ENCODE measurements around the gene BIN1. TPM values are rescaled to one million over a fixed set of nuclear protein-coding genes. Genes with fewer than 3 reads are reported as not detected.

The BIN1 gene
- total and polyA plus RNA-seq, 2 experiments from 2014 or later = 23.9 to 33.0 TPM

- Histone ChIP-seq H3K9me2 (ENCODE audit: insufficient read depth) (no peaks in the 10 kb centered on the region), H3K9me3 (ENCODE audit: low read depth) (no peaks in the 10 kb centered on the region), H3K36me3 (ENCODE audit: low read depth) (no peaks in the 10 kb centered on the region), H3K4me1 (ENCODE audit: insufficient read depth) (0 out of 2 replicates have a peak, but pooled peaks cover 7% of the 10 kb centered on the region), H3K27me3 (replicated peaks; ENCODE audit: insufficient read depth) (no peaks in the 10 kb centered on the region; the same call in 1 of the 2 replicates), H3K4me3 (no peak overlapping the region), H3K9ac (no peak overlapping the region), H3F3A (ENCODE audit: insufficient read depth) (peaks cover 11% of the 10 kb centered on the region), H3K79me2 (ENCODE audit: insufficient read depth) (peaks cover under 1% of the 10 kb centered on the region; the same call in 1 of the 2 replicates), H3K27ac (no peak overlapping the region), H4K20me1 (ENCODE audit: insufficient read depth) (no peaks in the 10 kb centered on the region), H3K4me2 (ENCODE audit: unreplicated experiment) (no peak overlapping the region), H2AFZ (no peak overlapping the region)
- in situ Hi-C loops (cut with MboI) = no loop called here
- DNase-seq = no peak
- TF ChIP-seq EZH2phosphoT487 (IDR thresholded peaks at IDR 0.05; ENCODE audit: insufficient read depth, low read depth) (no peak), EZH2 (IDR thresholded peaks at IDR 0.05; ENCODE audit: insufficient read depth, poor library complexity, severe bottlenecking) (no peak)
- 53% methylated on average over 6 of the region's 6 CpGs for WGBS, 2 experiments (ENCODE audit: low coverage in 1 of 2, low lambda C conversion rate in 2 of 2, missing lambda C conversion rate in 2 of 2)
These were observed 4.0 kb upstream of the BIN1 start for GRCh38 chr2:127110985-127111384.

GRCh38 chr2:127108090-127108523 lies 1.2 kb upstream of the BIN1 start:
- peaks cover 15% of the 10 kb centered on the region for H3K4me1 ChIP-seq (ENCODE audit: insufficient read depth)
- H3K79me2 ChIP-seq (ENCODE audit: insufficient read depth) = peaks cover 29% of the 10 kb centered on the region
- DNase-seq = no peak
- TF ChIP-seq EZH2 (IDR thresholded peaks at IDR 0.05; ENCODE audit: insufficient read depth, poor library complexity, severe bottlenecking) (no peak), EZH2phosphoT487 (IDR thresholded peaks at IDR 0.05; ENCODE audit: insufficient read depth, low read depth) (no peak)
- H3K9me3 ChIP-seq (ENCODE audit: low read depth) = no peaks in the 10 kb centered on the region
- 0 out of 2 replicates have a peak overlapping the region, but pooled peaks have one; percentile 85 for H3K9ac ChIP-seq
- 82 to 90% methylated on average over 9 to 11 of the region's 11 CpGs for WGBS, 2 experiments (ENCODE audit: low coverage in 1 of 2, low lambda C conversion rate in 2 of 2, missing lambda C conversion rate in 2 of 2)
- H3F3A ChIP-seq (ENCODE audit: insufficient read depth) = peaks cover 11% of the 10 kb centered on the region
- H3K27ac ChIP-seq = peak overlapping the region; percentile 41; the same call in 1 of the 2 replicates
- H3K4me3 ChIP-seq = peak overlapping the region; percentile 80; the same call in 1 of the 2 replicates
- no peaks in the 10 kb centered on the region for H4K20me1 ChIP-seq (ENCODE audit: insufficient read depth)
- in situ Hi-C loops (cut with MboI) = no loop called here
- no peaks in the 10 kb centered on the region for H3K27me3 ChIP-seq (replicated peaks; ENCODE audit: insufficient read depth)
- H3K9me2 ChIP-seq (ENCODE audit: insufficient read depth) = no peaks in the 10 kb centered on the region
- peak overlapping the region; percentile 80 for H2AFZ ChIP-seq
- no peaks in the 10 kb centered on the region for H3K36me3 ChIP-seq (ENCODE audit: low read depth)
- peak overlapping the region; percentile 75 for H3K4me2 ChIP-seq (ENCODE audit: unreplicated experiment)

GRCh38 chr2:127107622-127107999 lies 657 bp upstream of the BIN1 start:
- peak overlapping the region; percentile 41 for H3K27ac ChIP-seq
- peaks cover 15% of the 10 kb centered on the region for H3K4me1 ChIP-seq (ENCODE audit: insufficient read depth)
- H3K9ac ChIP-seq = peak overlapping the region; percentile 85
- in situ Hi-C loops (cut with MboI) = no loop called here
- peak overlapping the region; percentile 80 for H3K4me3 ChIP-seq
- peaks cover 11% of the 10 kb centered on the region for H3F3A ChIP-seq (ENCODE audit: insufficient read depth)
- no peaks in the 10 kb centered on the region for H3K9me2 ChIP-seq (ENCODE audit: insufficient read depth)
- H4K20me1 ChIP-seq (ENCODE audit: insufficient read depth) = no peaks in the 10 kb centered on the region
- 29 to 32% methylated on average over 17 of the region's 17 CpGs for WGBS, 2 experiments (ENCODE audit: low coverage in 1 of 2, low lambda C conversion rate in 2 of 2, missing lambda C conversion rate in 2 of 2)
- DNase-seq = no peak
- H3K27me3 ChIP-seq (replicated peaks; ENCODE audit: insufficient read depth) = no peaks in the 10 kb centered on the region
- H3K79me2 ChIP-seq (ENCODE audit: insufficient read depth) = peaks cover 34% of the 10 kb centered on the region
- TF ChIP-seq EZH2phosphoT487 (IDR thresholded peaks at IDR 0.05; ENCODE audit: insufficient read depth, low read depth) = no peak
- TF ChIP-seq EZH2 (IDR thresholded peaks at IDR 0.05; ENCODE audit: insufficient read depth, poor library complexity, severe bottlenecking) = no peak
- peak overlapping the region; percentile 75 for H3K4me2 ChIP-seq (ENCODE audit: unreplicated experiment)
- H3K36me3 ChIP-seq (ENCODE audit: low read depth) = no peaks in the 10 kb centered on the region
- no peaks in the 10 kb centered on the region for H3K9me3 ChIP-seq (ENCODE audit: low read depth)
- peak overlapping the region; percentile 80 for H2AFZ ChIP-seq

GRCh38 chr2:127106457-127106990 lies 430 bp downstream of the BIN1 start:
- H3K9me2 ChIP-seq (ENCODE audit: insufficient read depth) = no peaks in the 10 kb centered on the region
- in situ Hi-C loops (cut with MboI) = no loop called here
- H4K20me1 ChIP-seq (ENCODE audit: insufficient read depth) = no peaks in the 10 kb centered on the region
- peaks cover 15% of the 10 kb centered on the region for H3K4me1 ChIP-seq (ENCODE audit: insufficient read depth)
- H3K36me3 ChIP-seq (ENCODE audit: low read depth) = no peaks in the 10 kb centered on the region
- H3K9me3 ChIP-seq (ENCODE audit: low read depth) = no peaks in the 10 kb centered on the region
- H3K4me2 ChIP-seq (ENCODE audit: unreplicated experiment) = peak overlapping the region; percentile 75
- no peaks in the 10 kb centered on the region for H3K27me3 ChIP-seq (replicated peaks; ENCODE audit: insufficient read depth)
- H3K79me2 ChIP-seq (ENCODE audit: insufficient read depth) = peaks cover 44% of the 10 kb centered on the region
- WGBS, 2 experiments (ENCODE audit: low coverage in 1 of 2, low lambda C conversion rate in 2 of 2, missing lambda C conversion rate in 2 of 2) = 0 to 2% methylated on average over 26 to 36 of the region's 45 CpGs
- peak overlapping the region; percentile 80 for H3K4me3 ChIP-seq
- no peak for TF ChIP-seq EZH2phosphoT487 (IDR thresholded peaks at IDR 0.05; ENCODE audit: insufficient read depth, low read depth)
- no peak for TF ChIP-seq EZH2 (IDR thresholded peaks at IDR 0.05; ENCODE audit: insufficient read depth, poor library complexity, severe bottlenecking)
- peak overlapping the region; percentile 41 for H3K27ac ChIP-seq
- peak overlapping the region; percentile 85 for H3K9ac ChIP-seq
- no peak for DNase-seq
- H3F3A ChIP-seq (ENCODE audit: insufficient read depth) = peaks cover 11% of the 10 kb centered on the region
- H2AFZ ChIP-seq = peak overlapping the region; percentile 80
